ENCODE data around the gene AKAP13. TPM values are rescaled to one million over a fixed set of nuclear protein-coding genes. Genes with fewer than 3 reads are reported as not detected.
A peak's percentile ranks its signal among the peaks of the same experiment; 100 is the strongest.

Gene AKAP13
- total RNA-seq, 1 donor from 2014 or later = 443 TPM

- DNase-seq (no peak), ATAC-seq (no peak)
- Histone ChIP-seq H3K4me3 (no peak overlapping the region), H3K27me3 (ENCODE audit: low read depth) (no peaks in the 10 kb centered on the region), H3K27ac (no peak overlapping the region), H3K4me1 (peaks cover 53% of the 10 kb centered on the region), H3K36me3 (peaks cover 48% of the 10 kb centered on the region), H3K9me3 (no peaks in the 10 kb centered on the region)
- intact Hi-C loops (cut with DNase I) = no loop called here
- TF ChIP-seq, protein P1, sequence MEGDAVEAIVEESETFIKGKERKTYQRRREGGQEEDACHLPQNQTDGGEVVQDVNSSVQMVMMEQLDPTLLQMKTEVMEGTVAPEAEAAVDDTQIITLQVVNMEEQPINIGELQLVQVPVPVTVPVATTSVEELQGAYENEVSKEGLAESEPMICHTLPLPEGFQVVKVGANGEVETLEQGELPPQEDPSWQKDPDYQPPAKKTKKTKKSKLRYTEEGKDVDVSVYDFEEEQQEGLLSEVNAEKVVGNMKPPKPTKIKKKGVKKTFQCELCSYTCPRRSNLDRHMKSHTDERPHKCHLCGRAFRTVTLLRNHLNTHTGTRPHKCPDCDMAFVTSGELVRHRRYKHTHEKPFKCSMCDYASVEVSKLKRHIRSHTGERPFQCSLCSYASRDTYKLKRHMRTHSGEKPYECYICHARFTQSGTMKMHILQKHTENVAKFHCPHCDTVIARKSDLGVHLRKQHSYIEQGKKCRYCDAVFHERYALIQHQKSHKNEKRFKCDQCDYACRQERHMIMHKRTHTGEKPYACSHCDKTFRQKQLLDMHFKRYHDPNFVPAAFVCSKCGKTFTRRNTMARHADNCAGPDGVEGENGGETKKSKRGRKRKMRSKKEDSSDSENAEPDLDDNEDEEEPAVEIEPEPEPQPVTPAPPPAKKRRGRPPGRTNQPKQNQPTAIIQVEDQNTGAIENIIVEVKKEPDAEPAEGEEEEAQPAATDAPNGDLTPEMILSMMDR (IDR thresholded peaks at IDR 0.05) = no peak
Observed at GRCh38 chr15:85576392-85576791, 196.0 kb downstream of the AKAP13 start.

GRCh38 chr15:85578941-85579701 lies 198.7 kb downstream of the AKAP13 start:
- peak overlapping the region; percentile 57 for H3K4me3 ChIP-seq
- H3K27me3 ChIP-seq (ENCODE audit: low read depth) = no peaks in the 10 kb centered on the region
- intact Hi-C loops (cut with DNase I) = no loop called here
- TF ChIP-seq, protein P1 (IDR thresholded peaks at IDR 0.05) = no peak
- H3K4me1 ChIP-seq = peaks cover 75% of the 10 kb centered on the region
- no peaks in the 10 kb centered on the region for H3K9me3 ChIP-seq
- ATAC-seq (peak; percentile 53 to 54), DNase-seq (no peak)
- peaks cover 54% of the 10 kb centered on the region for H3K36me3 ChIP-seq
- peak overlapping the region; percentile 89 for H3K27ac ChIP-seq

DNA sequence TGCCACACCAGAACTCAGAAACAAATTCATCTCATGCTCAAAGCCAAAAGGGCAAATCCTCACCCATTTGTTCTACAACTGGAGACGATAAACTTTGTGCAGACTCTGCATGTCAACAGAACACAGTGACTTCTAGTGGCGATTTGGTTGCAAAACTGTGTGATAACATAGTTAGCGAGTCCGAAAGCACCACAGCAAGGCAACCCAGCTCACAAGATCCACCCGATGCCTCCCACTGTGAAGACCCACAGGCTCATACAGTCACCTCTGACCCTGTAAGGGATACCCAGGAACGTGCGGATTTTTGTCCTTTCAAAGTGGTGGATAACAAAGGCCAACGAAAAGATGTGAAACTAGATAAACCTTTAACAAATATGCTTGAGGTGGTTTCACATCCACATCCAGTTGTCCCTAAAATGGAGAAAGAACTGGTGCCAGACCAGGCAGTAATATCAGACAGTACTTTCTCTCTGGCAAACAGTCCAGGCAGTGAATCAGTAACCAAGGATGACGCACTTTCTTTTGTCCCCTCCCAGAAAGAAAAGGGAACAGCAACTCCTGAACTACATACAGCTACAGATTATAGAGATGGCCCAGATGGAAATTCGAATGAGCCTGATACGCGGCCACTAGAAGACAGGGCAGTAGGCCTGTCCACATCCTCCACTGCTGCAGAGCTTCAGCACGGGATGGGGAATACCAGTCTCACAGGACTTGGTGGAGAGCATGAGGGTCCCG lies 199.7 kb downstream of the AKAP13 start:
- TF ChIP-seq, protein P1 (IDR thresholded peaks at IDR 0.05) = no peak
- Histone ChIP-seq H3K4me3 (peak overlapping the region; percentile 57), H3K27me3 (ENCODE audit: low read depth) (no peaks in the 10 kb centered on the region), H3K9me3 (no peaks in the 10 kb centered on the region), H3K4me1 (peaks cover 84% of the 10 kb centered on the region), H3K27ac (peak overlapping the region; percentile 89), H3K36me3 (peaks cover 55% of the 10 kb centered on the region)
- DNase-seq = no peak
- ATAC-seq = peak; percentile 64
- intact Hi-C loops (cut with DNase I) = no loop called here

GRCh38 chr15:85580879-85581278 lies 200.5 kb downstream of the AKAP13 start:
- Histone ChIP-seq H3K36me3 (peaks cover 59% of the 10 kb centered on the region), H3K27ac (peak overlapping the region; percentile 89), H3K4me1 (peaks cover 92% of the 10 kb centered on the region), H3K4me3 (peak overlapping the region; percentile 57), H3K9me3 (no peaks in the 10 kb centered on the region), H3K27me3 (ENCODE audit: low read depth) (no peaks in the 10 kb centered on the region)
- ATAC-seq = peak; percentile 31 to 50
- DNase-seq = peak; percentile 72
- intact Hi-C loops (cut with DNase I) = no loop called here
- TF ChIP-seq, protein P1 (IDR thresholded peaks at IDR 0.05) = no peak

DNA sequence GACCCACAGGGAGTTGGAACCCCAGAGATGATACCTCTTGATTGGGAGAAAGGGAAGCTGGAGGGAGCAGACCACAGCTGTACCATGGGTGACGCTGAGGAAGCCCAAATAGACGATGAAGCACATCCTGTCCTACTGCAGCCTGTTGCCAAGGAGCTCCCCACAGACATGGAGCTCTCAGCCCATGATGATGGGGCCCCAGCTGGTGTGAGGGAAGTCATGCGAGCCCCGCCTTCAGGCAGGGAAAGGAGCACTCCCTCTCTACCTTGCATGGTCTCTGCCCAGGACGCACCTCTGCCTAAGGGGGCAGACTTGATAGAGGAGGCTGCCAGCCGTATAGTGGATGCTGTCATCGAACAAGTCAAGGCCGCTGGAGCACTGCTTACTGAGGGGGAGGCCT lies 201.1 kb downstream of the AKAP13 start:
- intact Hi-C loops (cut with DNase I) = no loop called here
- TF ChIP-seq, protein P1 (IDR thresholded peaks at IDR 0.05) = no peak
- ATAC-seq = peak; percentile 40 to 75
- Histone ChIP-seq H3K27ac (peak overlapping the region; percentile 89), H3K27me3 (ENCODE audit: low read depth) (no peaks in the 10 kb centered on the region), H3K4me1 (peaks cover 95% of the 10 kb centered on the region), H3K36me3 (peaks cover 59% of the 10 kb centered on the region), H3K9me3 (no peaks in the 10 kb centered on the region), H3K4me3 (peak overlapping the region; percentile 57)
- DNase-seq = peak; percentile 71
